ENCODE measurements around the gene MET. TPM values are rescaled to one million over a fixed set of nuclear protein-coding genes. Genes with fewer than 3 reads are reported as not detected.
"Not testable (repeated sequence)": the region's sequence is repeated elsewhere in the genome, so short reads cannot be mapped to it uniquely, and the experiment has no call there.

The MET gene
- total RNA-seq, 1 donor from 2014 or later: 0.56 TPM

DNA sequence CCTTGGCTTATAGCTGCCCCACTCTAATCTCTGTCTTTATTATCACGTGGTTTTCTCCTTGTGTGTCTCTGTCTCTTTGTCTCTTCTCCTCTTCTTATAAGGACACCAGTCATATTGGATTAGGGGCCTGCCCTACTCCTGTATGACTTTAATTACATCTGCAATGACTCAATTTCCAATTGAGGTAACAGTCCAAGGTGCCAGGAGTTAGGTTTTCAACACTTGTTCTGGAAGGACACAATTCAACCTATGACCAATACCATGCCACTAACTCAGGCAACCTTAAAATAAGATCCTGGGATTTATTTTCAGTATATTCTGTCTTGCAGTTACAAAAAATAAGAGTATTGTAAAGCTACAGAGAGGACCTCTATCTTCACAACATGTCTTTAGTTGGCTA, 21.6 kb upstream of the MET start:
- Mint-ChIP-seq H3K27ac (ENCODE audit: unreplicated experiment) (no peak overlapping the region), H3K4me3 (ENCODE audit: unreplicated experiment) (no peak overlapping the region), H3K27me3 (ENCODE audit: unreplicated experiment) (peaks cover under 1% of the 10 kb centered on the region), H3K36me3 (ENCODE audit: unreplicated experiment) (no peaks in the 10 kb centered on the region), H3K4me1 (ENCODE audit: low read depth, unreplicated experiment) (no peaks in the 10 kb centered on the region), H3K9me3 (ENCODE audit: unreplicated experiment) (no peaks in the 10 kb centered on the region)
- DNase-seq: no peak
- TF ChIP-seq, protein P1, sequence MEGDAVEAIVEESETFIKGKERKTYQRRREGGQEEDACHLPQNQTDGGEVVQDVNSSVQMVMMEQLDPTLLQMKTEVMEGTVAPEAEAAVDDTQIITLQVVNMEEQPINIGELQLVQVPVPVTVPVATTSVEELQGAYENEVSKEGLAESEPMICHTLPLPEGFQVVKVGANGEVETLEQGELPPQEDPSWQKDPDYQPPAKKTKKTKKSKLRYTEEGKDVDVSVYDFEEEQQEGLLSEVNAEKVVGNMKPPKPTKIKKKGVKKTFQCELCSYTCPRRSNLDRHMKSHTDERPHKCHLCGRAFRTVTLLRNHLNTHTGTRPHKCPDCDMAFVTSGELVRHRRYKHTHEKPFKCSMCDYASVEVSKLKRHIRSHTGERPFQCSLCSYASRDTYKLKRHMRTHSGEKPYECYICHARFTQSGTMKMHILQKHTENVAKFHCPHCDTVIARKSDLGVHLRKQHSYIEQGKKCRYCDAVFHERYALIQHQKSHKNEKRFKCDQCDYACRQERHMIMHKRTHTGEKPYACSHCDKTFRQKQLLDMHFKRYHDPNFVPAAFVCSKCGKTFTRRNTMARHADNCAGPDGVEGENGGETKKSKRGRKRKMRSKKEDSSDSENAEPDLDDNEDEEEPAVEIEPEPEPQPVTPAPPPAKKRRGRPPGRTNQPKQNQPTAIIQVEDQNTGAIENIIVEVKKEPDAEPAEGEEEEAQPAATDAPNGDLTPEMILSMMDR (IDR thresholded peaks at IDR 0.05; ENCODE audit: partially characterized antibody, unreplicated experiment): no peak

DNA sequence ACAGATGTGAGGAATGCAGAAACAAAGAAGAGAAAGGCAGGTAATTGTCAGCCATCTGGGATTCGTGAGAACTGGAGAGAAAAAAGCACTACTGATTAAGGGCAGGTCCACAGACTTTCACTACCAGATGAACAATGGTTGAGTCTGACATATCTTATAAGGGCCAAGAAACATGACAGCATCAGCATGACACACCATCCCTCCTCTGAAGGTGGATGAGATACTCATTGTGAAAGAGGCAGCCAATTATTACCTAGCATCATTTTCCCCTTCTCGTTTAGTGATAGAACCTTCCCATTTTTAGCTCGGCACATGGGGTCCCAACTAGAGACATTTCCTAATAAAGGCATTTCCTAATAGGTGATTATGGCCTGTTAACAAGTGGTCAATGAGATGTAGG, 19.2 kb upstream of the MET start:
- TF ChIP-seq, protein P1 (IDR thresholded peaks at IDR 0.05; ENCODE audit: partially characterized antibody, unreplicated experiment): no peak
- Mint-ChIP-seq H3K36me3 (ENCODE audit: unreplicated experiment) (no peaks in the 10 kb centered on the region), H3K4me3 (ENCODE audit: unreplicated experiment) (no peak overlapping the region), H3K4me1 (ENCODE audit: low read depth, unreplicated experiment) (no peaks in the 10 kb centered on the region), H3K27me3 (ENCODE audit: unreplicated experiment) (no peaks in the 10 kb centered on the region), H3K9me3 (ENCODE audit: unreplicated experiment) (no peaks in the 10 kb centered on the region), H3K27ac (ENCODE audit: unreplicated experiment) (no peak overlapping the region)
- no peak for DNase-seq

DNA sequence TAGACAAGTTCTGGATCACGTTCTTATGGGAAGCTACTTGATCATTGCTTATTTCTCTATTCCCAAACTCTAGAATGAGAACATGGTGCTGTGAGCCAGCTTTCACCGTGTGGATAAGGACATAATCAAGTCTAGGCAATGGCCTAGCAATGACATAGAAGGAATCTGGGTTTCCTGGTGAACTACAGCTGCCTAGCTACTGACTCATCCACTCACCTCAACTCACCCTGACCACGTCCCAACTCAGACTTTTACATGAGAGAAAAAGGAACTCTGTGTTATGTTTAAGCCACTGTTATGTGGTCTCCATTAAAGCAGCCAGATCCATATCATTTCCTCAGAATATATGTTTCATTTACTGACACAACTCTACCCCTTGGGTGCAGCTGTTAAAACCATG, 18.8 kb upstream of the MET start:
- no peak for DNase-seq
- no peaks in the 10 kb centered on the region for H3K9me3 Mint-ChIP-seq (ENCODE audit: unreplicated experiment)
- TF ChIP-seq, protein P1 (IDR thresholded peaks at IDR 0.05; ENCODE audit: partially characterized antibody, unreplicated experiment): no peak
- no peaks in the 10 kb centered on the region for H3K4me1 Mint-ChIP-seq (ENCODE audit: low read depth, unreplicated experiment)
- no peaks in the 10 kb centered on the region for H3K27me3 Mint-ChIP-seq (ENCODE audit: unreplicated experiment)
- no peak overlapping the region for H3K4me3 Mint-ChIP-seq (ENCODE audit: unreplicated experiment)
- H3K27ac Mint-ChIP-seq (ENCODE audit: unreplicated experiment): no peak overlapping the region
- H3K36me3 Mint-ChIP-seq (ENCODE audit: unreplicated experiment): no peaks in the 10 kb centered on the region

DNA sequence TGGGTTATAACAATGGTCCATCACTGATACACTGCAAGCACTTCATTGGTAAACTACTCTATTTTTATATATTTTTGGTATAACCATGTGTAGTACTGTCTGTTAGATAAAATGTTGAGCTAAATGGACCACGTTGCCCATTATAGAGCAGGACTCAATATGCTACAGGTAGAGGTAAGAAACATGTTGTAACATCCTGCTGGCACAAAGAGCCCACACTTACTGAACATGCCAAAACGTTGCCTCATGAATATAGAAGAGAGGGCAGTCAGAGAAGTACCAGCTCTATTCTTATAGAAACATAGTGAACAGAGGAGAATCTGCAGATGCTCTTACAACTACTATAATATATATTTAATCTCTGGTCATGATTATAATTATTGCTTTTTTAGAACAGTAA, 18.4 kb upstream of the MET start:
- no peaks in the 10 kb centered on the region for H3K27me3 Mint-ChIP-seq (ENCODE audit: unreplicated experiment)
- DNase-seq: no peak
- TF ChIP-seq, protein P1 (IDR thresholded peaks at IDR 0.05; ENCODE audit: partially characterized antibody, unreplicated experiment): no peak
- no peaks in the 10 kb centered on the region for H3K36me3 Mint-ChIP-seq (ENCODE audit: unreplicated experiment)
- no peak overlapping the region for H3K27ac Mint-ChIP-seq (ENCODE audit: unreplicated experiment)
- no peaks in the 10 kb centered on the region for H3K9me3 Mint-ChIP-seq (ENCODE audit: unreplicated experiment)
- no peak overlapping the region for H3K4me3 Mint-ChIP-seq (ENCODE audit: unreplicated experiment)
- no peaks in the 10 kb centered on the region for H3K4me1 Mint-ChIP-seq (ENCODE audit: low read depth, unreplicated experiment)

DNA sequence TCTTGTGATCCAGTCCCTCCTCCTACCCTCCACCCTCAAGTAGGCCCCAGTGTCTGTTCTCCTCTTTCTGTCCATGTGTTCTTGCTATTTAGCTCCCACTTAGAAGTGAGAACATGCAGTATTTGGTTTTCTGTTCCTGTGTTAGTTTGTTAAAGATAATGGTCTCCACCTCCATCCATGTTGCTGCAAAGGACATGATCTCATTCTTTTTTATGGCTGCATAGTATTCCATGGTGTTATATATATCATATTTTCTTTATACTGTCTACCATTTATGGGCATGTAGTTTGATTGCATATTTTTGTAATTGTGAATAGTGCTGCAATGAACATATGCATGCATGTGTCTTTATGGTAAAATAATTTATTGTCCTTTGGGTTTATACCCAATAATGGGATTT, 12.7 kb upstream of the MET start:
- not testable (repeated sequence) for DNase-seq; H3K4me1 Mint-ChIP-seq (ENCODE audit: low read depth, unreplicated experiment); H3K4me3 Mint-ChIP-seq (ENCODE audit: unreplicated experiment); H3K27ac Mint-ChIP-seq (ENCODE audit: unreplicated experiment); H3K9me3 Mint-ChIP-seq (ENCODE audit: unreplicated experiment); H3K36me3 Mint-ChIP-seq (ENCODE audit: unreplicated experiment); H3K27me3 Mint-ChIP-seq (ENCODE audit: unreplicated experiment)

DNA sequence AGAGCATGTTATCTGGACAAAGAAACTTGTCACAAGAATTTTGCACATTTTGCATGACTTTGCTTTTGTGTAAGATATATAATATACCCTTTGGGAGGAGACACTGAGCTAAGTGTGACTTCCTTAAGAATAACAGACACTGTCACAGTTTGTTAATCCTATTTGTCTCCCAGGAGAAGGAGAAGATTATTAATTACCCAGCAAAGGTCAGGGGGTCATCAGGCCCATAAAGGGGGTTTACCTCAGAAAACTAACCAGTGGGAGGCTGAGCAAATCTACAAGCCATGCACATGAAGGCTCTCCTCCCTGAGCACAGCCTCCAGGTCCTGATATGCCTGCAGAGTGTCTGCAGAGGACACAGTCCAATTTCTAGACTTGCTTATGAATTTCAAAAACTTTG, 10.1 kb upstream of the MET start:
- DNase-seq: no peak
- Mint-ChIP-seq H3K36me3 (ENCODE audit: unreplicated experiment) (no peaks in the 10 kb centered on the region), H3K4me1 (ENCODE audit: low read depth, unreplicated experiment) (no peaks in the 10 kb centered on the region), H3K27me3 (ENCODE audit: unreplicated experiment) (no peaks in the 10 kb centered on the region), H3K4me3 (ENCODE audit: unreplicated experiment) (no peak overlapping the region), H3K27ac (ENCODE audit: unreplicated experiment) (no peak overlapping the region), H3K9me3 (ENCODE audit: unreplicated experiment) (peaks cover 7% of the 10 kb centered on the region)
- TF ChIP-seq, protein P1 (IDR thresholded peaks at IDR 0.05; ENCODE audit: partially characterized antibody, unreplicated experiment): no peak

All from glutamatergic neuron (in vitro differentiated cells).